K562 (cell line): Measurements from ENCODE around the gene R3HDM2. TPM values are rescaled to one million over a fixed set of nuclear protein-coding genes. Genes with fewer than 3 reads are reported as not detected.

Source experiments
- CHD1 ChIP-seq: fragments of 200-600 bp; sonication (generic); IDR thresholded peaks from one replicate; pipeline ENCODE4 v1.6.1; 2012; ENCODE audit warnings: mild to moderate bottlenecking, moderate library complexity, low read length, inconsistent platforms
- CREB1 ChIP-seq, 2 experiments: sonication (generic) in 1 of 2; formaldehyde crosslinking in 1 of 2; IDR thresholded peaks; 2 replicates each; pipeline versions ENCODE4 v1.6.1 to v1.8.0; 2012 to 2022; ENCODE audit warnings: inconsistent platforms in 1 of 2, mild to moderate bottlenecking in 1 of 2, missing genetic modification reagents in 1 of 2, moderate library complexity in 1 of 2
- HDAC2 ChIP-seq: fragments of 450-650 bp; IDR thresholded peaks from 2 replicates; pipeline ENCODE4 v1.6.1; 2016; ENCODE audit warnings: mild to moderate bottlenecking
- HLTF ChIP-seq: fragments of 450-650 bp; IDR thresholded peaks from 2 replicates; pipeline ENCODE4 v1.6.1; 2016
- HNRNPUL1 ChIP-seq: fragments of 200-400 bp; formaldehyde crosslinking; IDR thresholded peaks from 2 replicates; pipeline ENCODE4 v1.6.1; 2017; ENCODE audit warnings: low read length
- MAZ ChIP-seq, 2 experiments: fragments of 450-650 bp in 1 of 2; sonication (generic) in 1 of 2; formaldehyde crosslinking; IDR thresholded peaks in 1 of 2; conservative IDR thresholded peaks in 1 of 2; 2 replicates each; pipeline versions ENCODE4 v1.4.0 to v1.5.0; 2020; ENCODE audit warnings: mild to moderate bottlenecking in 1 of 2, missing genetic modification reagents in 1 of 2
- MCM3 ChIP-seq: fragments of 450-650 bp; IDR thresholded peaks from 2 replicates; pipeline ENCODE4 v1.6.1; 2016
- MED1 ChIP-seq: sonication (generic); formaldehyde crosslinking; IDR thresholded peaks from 2 replicates; pipeline ENCODE4 v1.8.1; 2023; ENCODE audit warnings: missing genetic modification reagents, borderline replicate concordance
- MTA2 ChIP-seq: fragments of 450-650 bp; IDR thresholded peaks from 2 replicates; pipeline ENCODE4 v1.6.1; 2016; ENCODE audit warnings: low read depth
- MTA3 ChIP-seq: fragments of 450-650 bp; formaldehyde crosslinking; IDR thresholded peaks from 2 replicates; pipeline ENCODE4 v1.6.1; 2017; ENCODE audit warnings: mild to moderate bottlenecking, borderline replicate concordance
- SIN3A ChIP-seq, 2 experiments: fragments of 150-350 bp in 1 of 2; IDR thresholded peaks; 2 replicates each; pipeline ENCODE4 v1.6.1; 2011 to 2016; ENCODE audit warnings: borderline replicate concordance in 2 of 2, low read depth in 2 of 2, low read length in 2 of 2, mild to moderate bottlenecking in 2 of 2, moderate library complexity in 2 of 2; ENCODE audit not compliant: control insufficient read depth in 1 of 2
- TRIM25 ChIP-seq: fragments of 450-650 bp; IDR thresholded peaks from 2 replicates; pipeline ENCODE4 v1.7.0; 2016; ENCODE audit warnings: borderline replicate concordance
- ZNF277 ChIP-seq: fragments of 250-450 bp; sonication (Bioruptor Pico); IDR thresholded peaks from 2 replicates; pipeline ENCODE4 v1.8.0; 2022; ENCODE audit warnings: inconsistent platforms, mild to moderate bottlenecking, moderate library complexity, borderline replicate concordance
- ZNF398 ChIP-seq: fragments of 250-450 bp; sonication (Bioruptor Pico); IDR thresholded peaks from 2 replicates; pipeline ENCODE4 v1.8.0; 2021; ENCODE audit warnings: moderate library complexity, mild to moderate bottlenecking, inconsistent platforms
- ZNF518B ChIP-seq: fragments of 250-450 bp; sonication (Bioruptor Pico); IDR thresholded peaks from 2 replicates; pipeline ENCODE4 v1.5.0; 2021; ENCODE audit warnings: mild to moderate bottlenecking, moderate library complexity
- ZNF586 ChIP-seq: fragments of 450-650 bp; formaldehyde crosslinking; conservative IDR thresholded peaks from 2 replicates; pipeline ENCODE4 v1.4.0; 2020; ENCODE audit warnings: mild to moderate bottlenecking, moderate library complexity
- ZNF830 ChIP-seq: fragments of 250-450 bp; sonication (Bioruptor Pico); IDR thresholded peaks from 2 replicates; pipeline ENCODE4 v1.5.0; 2021; ENCODE audit warnings: mild to moderate bottlenecking
- polyA plus RNA-seq, 8 experiments: library from polyadenylated mRNA; depleted of rRNA in 4 of 8; stranded (reverse) in 5 of 8; unstranded in 3 of 8; fragments of >200 nt; fragmentation: Nextera tagmentation in 2 of 8; fragmentation: Illumina TruSeq in 1 of 8; extraction: Ambion mirVana in 2 of 8; extraction: Trizol in 1 of 8; gene quantifications; 2 replicates each; pipeline versions ENCODE4 v1.2.1 to v1.2.3, GENCODE V29; 2011 to 2014; ENCODE audit warnings: inconsistent platforms in 1 of 8, missing spikeins in 1 of 8
- total RNA-seq, 7 experiments: library from RNA; depleted of rRNA in 6 of 7; stranded (reverse); fragments of >200 nt in 6 of 7; fragmentation: Illumina TruSeq in 2 of 7; extraction: Trizol in 2 of 7; gene quantifications; 2 replicates each; pipeline versions ENCODE4 v1.2.1 to v1.2.3, GENCODE V29; 2011 to 2021; ENCODE audit warnings: low replicate concordance in 1 of 7

The R3HDM2 gene
- total and polyA plus RNA-seq, 9 of the 15 experiments (the other 6 are each of a cell fraction or from before 2014, with no cell fraction given) = 3.3 to 18.8 (median 9.0) TPM

- TF ChIP-seq MTA3 (peak; percentile 31; the same call in 1 of the 2 replicates), ZNF398 (CRISPR knock-in tag) (no peak), MTA2 (no peak), ZNF586 (no peak), MED1 (no peak), MAZ (CRISPR knock-in tag; conservative IDR thresholded peaks at IDR 0.05 in 1 of 2, IDR thresholded peaks at IDR 0.05 in 1 of 2) (peak; percentile 36 to 69; a peak in 3 of 4 replicates), ZNF277 (CRISPR knock-in tag) (no peak), CREB1 (IDR thresholded peaks at IDR 0.05) (no peak), CREB1 (CRISPR knock-in tag; IDR thresholded peaks at IDR 0.05) (no peak), HDAC2 (no peak), CHD1 (no peak), ZNF518B (CRISPR knock-in tag) (no peak), HNRNPUL1 (no peak), TRIM25 (no peak), ZNF830 (CRISPR knock-in tag) (no peak), HLTF (no peak), SIN3A (IDR thresholded peaks at IDR 0.05; ENCODE audit: borderline replicate concordance in 2 of 2, control insufficient read depth in 1 of 2, low read depth in 2 of 2, low read length in 2 of 2) (0 out of 4 replicates have a peak, but pooled peaks of 1 of the 2 experiments have one; percentile 4), MCM3 (no peak)
Measured at GRCh38 chr12:57235017-57235727, 195.7 kb downstream of the R3HDM2 start (continued).
